Gastroesophageal sphincter (tissue), 3 donors: ENCODE results near the gene BCLAF1.

Source experiments
- CTCF ChIP-seq, 4 experiments: fragments of 200-600 bp in 2 of 4; fragments of 450-650 bp in 2 of 4; sonication (generic) in 1 of 4; IDR thresholded peaks; one replicate each; pipeline ENCODE4 v1.5.1; 2017 to 2019; ENCODE audit warnings: antibody characterized with exemption in 4 of 4, mild to moderate bottlenecking in 2 of 4, moderate library complexity in 2 of 4
- EP300 ChIP-seq: sonication (generic); formaldehyde crosslinking; IDR thresholded peaks from one replicate; pipeline ENCODE4 v1.6.1; 2017; ENCODE audit warnings: antibody characterized with exemption, mild to moderate bottlenecking
- POLR2A ChIP-seq, 2 donors: fragments of 450-650 bp; IDR thresholded peaks; one replicate each; pipeline ENCODE4 v1.6.1; 2017; ENCODE audit warnings: antibody characterized with exemption in 2 of 2, mild to moderate bottlenecking in 2 of 2, moderate library complexity in 1 of 2

- TF ChIP-seq CTCF (IDR thresholded peaks at IDR 0.05) (no peak), POLR2A (IDR thresholded peaks at IDR 0.05) (no peak), EP300 (no peak)
Observed at GRCh38 chr6:136274062-136274461, 15.6 kb downstream of the BCLAF1 start.
